ENCODE measurements around the gene PIKFYVE.
"Not testable (repeated sequence)": the region's sequence is repeated elsewhere in the genome, so short reads cannot be mapped to it uniquely, and the experiment has no call there.

Gene PIKFYVE

DNA sequence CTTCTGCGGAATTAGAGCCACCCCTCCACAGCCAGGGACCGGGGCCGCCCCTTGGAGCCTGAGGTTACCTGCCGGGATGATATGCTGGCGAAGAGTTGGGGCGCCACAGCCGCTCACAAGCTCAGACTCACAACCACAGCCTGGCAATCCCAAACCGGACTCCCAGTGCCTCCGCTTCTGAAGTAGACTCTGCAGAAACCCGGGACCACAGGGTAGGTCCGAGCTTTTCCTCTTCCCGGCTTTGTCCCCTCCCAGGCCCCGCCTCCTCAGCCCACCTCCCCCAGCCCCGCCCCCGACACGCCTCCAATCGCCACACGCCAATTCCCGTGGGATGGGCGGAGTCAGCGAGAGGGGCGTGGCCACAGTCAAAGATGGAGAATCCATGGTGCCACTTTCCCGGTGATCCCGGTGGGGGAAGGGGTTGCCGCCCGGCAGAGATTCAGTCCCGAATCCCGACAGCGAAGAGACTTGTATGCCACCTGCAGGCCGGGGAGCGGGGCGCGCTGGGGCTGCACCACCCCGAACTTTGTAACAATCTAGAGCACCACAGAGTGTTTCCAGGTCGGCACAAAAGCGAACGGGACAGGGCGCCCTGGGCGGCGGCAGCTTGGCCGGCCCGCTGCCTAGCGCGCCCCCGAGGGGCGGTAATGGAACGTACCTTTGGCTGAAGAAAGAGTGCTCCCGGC is 11.0 kb upstream of the PIKFYVE start, which contains the start of gene IDH1:
TSS of gene IDH1 (minus strand) at position 201 of the 686 bp plus-strand sequence. CDS start 3,520 bp downstream, outside the sequence.
- DNase-seq, result peak; percentile 71

DNA sequence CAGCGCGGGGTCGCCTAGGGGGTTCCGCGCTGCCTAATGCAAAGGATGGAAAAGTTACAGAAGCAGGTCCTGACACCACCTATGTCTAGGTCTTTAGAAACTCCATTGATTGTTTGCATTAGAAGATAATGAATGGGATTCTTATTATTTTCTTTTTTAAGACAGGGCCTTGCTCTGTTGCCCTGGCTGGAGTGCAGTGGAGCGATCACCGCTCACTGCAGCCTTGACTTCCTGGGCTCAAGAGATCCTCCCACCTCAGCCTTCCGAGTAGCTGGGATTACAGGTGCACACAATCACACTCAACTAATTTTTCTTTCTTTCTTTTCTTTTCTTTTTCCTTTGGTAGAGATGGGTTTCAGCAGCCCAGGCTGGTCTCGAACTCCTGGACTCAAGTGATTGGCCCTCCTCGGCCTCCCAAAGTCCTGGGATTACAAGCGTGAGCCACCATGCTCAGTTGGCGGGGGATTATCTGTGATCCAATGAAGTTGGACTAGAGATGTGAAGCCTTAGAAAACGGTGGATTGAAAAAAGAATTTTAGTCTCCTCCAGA is 10.4 kb upstream of the PIKFYVE start:
- no peak for DNase-seq

DNA sequence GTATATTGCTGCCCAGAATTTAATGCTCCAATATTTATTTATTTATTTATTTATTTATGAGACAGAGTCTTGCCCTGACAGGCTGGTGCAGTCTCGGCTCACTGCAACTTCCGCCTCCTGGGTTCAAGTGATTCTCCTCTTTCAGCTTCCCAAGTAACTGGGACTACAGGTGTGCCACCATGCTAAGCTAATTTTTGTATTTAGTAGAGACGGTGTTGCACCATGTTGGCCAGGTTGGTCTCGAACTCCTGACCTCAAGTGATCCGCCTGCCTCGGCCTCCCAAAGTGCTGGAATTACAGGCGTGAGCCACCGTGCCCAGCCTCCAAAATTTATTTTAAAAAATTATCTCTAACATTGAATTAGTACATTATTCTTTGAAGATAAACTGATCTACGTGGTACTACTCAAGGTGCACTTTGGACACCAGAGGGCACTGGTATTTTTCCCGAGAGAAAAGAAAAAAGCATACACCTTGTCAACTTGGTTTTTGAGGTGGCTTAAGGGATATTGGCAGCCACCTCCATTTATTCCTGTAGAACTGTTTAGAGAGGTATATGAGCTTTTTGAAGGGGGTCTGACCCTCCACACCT is 9.8 kb upstream of the PIKFYVE start:
- no peak for DNase-seq

DNA sequence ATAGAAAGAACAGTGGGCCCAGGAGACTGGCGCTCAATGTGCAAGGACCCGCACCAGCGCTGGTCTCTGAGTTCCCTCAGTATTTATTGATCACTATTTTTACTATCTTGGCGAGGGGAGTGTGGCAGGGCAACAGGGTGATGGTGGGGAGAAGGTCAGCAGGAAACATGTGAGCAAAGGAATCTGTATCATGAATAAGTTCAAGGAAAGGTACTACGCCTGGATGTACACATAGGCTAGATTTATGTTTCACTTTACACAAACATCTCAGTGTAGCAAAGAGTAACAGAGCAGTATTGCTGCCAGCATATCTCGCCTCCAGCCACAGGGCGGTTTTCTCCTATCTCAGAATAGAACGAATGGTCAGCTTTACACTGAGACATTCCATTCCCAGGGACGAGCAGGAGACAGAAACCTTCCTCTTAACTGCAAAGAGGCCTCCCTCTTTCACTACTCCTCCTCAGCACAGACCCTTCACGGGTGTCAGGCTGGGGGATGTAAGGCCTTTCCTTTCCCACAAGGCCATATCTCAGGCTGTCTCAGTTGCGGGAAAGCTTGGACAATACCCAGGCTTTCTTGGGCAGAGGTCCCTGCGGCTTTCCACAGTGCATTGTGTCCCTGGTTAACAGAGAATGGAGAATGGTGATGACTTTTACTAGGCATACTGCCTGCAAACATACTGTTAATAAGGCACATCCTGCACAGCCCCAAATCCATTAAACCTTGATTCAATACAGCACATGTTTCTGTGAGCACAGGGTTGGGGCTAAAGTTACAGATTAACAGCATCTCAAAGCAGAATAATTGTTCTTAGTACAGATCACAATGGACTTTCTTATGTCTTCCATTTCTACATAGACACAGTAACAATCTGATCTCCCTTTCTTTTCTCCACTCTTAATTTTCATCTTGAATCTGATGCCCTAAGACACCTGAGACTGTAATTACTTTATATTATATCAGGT is 8.9 kb upstream of the PIKFYVE start:
- not testable (repeated sequence) for DNase-seq

DNA sequence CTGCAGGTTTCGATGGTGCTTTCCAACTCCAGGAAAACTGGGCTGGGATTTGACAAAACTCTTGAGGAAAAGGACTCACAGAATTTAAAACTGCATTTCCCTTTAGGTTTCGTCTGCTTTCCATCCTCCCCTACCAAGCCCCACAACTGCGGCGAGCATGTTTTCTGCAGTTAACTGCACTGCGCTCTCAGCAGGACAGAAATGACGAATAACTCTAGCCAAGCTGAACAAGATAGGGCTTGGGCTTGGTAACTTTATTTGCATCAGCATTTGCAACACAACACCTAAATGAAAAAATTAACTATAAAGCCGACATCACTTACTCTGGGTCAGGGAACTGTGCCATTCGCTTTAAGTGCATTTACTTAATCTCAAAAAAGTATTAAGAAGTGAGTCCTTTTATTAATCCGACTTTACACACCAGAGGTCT is 669 bp upstream of the PIKFYVE start:
- no peak for DNase-seq

DNA sequence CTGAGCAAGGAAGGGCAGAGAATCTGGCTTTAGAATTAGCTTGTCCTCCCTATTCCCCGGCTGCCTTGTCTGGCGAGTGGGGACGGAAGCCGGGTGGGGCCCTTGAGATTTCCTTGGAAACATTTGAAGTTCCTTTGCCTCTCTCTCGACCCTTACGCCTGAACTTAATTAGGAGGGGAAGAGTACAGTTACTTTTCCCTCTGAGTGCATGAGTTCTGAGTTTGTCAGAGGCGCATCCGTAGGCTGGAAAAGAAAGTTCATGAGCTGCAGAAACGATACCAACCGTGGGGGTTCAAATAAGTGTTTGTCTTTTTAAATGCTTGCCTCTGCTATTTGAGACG is 468 bp downstream of the PIKFYVE start:
- no peak for DNase-seq

DNA sequence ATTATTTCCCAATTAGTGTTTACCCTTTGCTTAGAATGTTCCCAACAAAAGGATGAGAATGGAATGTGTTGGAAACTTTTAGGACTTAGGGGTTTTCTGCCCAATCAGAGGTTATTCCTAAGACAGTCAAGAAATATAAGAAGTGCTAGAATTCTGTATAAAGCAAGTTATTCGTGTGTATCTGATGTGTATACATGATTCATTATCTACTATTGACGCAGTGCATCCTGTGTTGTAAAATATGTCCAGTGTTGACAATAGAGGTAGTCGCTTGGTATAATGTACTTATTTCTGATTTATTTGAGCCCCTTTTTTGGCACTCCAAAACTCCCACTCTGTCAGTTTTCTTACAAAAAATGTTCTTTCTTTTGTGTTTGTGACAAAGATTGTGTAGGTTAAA is 881 bp downstream of the PIKFYVE start:
- no peak for DNase-seq

DNA sequence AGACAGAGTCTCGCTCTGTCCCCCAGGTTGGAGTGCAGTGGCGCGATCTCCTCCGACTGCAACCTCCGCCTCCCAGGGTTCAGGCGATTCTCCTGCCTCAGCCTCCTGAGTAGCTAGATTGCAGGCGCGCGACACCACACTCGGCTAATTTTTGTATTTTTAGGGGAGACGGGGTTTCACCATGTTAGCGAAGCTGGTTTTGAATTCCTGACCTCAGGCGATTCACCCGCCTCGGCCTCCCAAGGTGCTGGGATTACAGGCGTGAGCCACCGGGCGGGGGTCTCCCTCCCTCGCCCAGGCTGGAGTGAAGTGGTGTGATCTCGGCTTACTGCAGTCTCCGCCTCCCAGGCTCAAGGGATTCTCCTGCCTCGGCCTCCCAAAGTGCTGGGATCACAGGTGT is 1.5 kb downstream of the PIKFYVE start:
- DNase-seq, result not testable (repeated sequence)

DNA sequence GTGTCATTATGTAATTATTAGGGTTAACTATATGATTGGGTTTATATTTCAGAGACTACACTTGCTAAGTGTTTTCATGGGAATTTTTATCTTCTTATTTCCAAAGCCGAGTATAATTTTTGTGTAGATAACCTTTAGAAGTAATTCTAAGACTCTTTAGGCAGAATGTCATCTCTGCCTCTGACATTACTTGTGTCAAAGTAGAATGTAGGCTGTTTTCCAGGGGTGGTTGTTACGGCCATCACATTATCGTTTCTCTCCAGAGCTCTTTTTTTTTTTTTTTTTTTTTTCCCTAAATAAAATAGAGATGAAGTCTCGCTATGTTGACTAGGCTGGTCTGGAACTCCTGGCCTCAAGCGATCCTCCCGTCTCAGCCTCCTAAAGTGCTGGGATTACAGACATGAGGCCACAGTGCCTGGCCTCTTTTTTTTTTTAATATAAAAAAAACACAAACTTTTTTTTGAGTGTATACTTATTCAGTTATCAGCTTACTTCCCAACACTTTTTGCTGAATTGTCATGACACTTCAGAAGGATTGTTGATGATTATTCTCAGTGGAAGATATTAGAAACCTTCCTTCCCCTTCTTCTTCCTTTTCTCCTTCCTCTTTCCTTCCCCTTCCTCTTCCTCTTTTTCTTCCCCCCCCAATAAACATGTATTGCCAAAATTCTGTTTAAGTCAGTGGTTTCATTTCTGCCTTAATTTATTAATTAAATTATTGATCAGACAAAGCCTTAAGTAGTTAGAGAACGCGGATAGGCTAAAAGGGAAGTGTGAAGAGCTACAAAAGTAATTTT is 2.3 kb downstream of the PIKFYVE start:
- no peak for DNase-seq

DNA sequence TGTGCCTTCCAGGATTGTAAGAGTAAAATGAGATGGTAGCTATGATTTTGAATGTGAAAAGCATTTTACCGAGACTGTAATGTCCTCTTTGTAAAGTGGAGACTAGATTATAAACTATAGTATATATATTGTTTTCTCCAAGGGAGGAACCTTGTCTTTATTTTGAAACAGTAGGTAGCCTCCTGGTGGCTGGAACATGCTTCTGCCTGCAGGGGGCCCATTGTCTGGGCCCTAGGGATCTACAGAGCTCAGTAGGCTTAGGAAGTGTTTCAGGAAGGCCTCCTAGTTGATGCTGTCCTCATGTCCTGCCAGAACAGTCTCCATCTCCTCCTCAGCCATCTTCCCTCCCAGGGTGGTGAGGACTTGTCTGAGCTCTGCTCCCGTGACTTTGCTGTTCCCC is 3.0 kb downstream of the PIKFYVE start:
- no peak for DNase-seq

DNA sequence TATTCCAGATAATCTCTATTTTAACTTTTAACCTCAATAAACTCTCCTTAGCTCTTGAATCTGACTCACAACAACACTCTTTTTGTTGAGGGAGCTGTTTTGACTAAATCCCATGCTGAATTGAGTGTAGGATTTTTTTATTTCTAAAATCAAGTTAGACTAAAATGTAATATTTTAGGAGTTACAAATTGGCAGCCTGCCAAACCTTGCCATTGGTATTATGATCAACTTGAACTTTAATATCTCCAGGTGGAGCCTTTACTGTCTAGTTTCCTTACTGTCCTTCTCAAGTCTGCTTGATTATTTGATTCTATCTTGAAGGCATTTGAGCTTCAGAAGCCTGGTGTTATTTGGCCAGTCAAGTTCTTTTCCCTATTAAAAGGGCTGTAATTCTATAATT is 8.7 kb downstream of the PIKFYVE start:
- DNase-seq, result no peak

DNA sequence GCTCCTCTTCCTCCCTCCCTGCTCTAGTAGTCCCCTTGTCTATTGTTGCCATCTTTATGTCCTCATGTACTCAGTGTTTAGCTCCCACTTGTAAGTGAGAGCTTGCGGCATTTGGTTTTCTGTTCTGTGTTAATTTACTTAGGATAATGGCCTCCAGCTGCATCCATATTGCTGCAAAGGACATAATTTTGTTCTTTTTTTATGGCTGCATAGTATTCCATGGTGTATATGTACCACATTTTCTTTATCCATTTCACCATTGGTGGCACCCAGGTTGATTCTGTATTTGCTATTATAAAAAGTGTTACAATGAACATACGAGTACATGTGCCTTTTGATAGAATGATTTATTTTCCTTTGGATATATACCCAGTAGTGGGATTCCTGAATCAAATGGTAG is 12.5 kb downstream of the PIKFYVE start:
- no peak for DNase-seq

DNA sequence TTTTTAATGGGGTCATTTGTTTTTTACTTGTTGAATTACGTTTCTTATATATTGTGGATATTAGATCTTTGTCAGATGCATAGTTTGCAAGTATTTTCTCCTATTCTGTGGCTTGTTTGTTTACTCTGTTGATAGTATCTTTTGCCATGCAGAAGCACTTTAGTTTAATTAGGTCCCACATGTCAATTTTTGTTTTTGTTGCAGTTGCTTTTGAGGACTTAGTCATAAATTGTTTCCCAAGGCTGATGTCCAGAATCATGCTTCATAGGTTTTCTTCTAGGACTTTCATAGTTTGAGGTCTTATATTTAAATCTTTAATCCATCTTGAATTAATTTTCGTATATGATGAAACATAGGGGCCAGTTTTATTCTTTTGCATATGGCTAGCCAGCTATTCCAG is 13.2 kb downstream of the PIKFYVE start:
- no peak for DNase-seq

DNA sequence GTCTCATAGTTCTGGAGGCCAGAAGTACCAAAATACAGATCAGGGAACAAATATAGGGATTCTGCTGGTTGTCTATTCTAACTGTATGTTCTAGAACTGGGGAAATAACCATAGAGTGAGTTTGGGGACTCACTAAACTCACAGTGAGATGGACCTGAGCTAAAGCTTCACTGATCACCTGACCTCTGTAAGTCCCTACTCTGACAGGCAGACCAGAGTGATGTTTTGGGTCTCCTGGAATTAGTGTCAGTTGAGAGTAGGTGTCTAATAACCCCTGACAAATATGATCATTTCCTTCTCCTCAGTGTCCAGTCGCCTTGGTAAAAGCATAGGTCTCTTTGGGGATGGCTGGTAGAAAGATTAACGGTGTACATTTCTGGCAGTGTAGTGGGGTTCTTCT is 14.2 kb downstream of the PIKFYVE start:
- DNase-seq, result no peak

DNA sequence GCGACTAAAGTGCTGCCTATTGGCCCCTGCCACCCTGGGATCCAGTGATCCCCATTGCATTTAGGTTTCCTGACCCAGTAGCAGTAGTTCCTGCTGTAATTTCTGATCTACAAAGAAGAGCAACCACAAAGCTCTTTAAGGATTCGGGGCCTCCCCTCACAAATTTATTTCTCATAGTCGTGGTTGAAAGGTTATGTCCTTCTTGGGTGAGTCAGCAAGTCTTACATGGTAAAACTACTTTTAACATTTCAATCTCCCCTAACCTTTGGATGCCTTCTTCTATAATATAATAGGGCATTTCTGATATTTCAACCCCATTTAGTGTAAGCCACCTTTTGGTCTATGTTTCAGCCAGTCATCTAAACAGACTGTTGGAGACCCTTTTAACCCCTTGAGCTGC is 14.9 kb downstream of the PIKFYVE start:
- DNase-seq, result no peak

DNA sequence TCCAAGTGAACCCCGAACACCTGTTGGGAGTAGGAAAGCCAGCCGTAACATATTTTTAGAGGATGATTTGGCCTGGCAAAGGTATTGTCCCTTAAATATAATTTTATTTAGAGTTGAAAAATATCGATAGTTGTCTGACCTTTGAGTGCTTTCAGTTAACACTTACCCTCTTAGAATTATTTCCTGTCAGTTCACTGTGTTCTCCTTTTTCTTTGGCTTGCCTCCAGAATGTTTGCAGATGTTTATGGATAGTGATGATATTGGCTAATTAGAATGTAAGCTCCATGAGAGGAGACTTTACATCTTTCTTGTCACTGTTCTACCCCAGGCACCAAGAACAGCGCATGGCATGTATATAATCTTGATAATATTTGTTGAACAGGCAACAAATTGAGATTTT is 19.8 kb downstream of the PIKFYVE start:
- DNase-seq, result no peak

DNA sequence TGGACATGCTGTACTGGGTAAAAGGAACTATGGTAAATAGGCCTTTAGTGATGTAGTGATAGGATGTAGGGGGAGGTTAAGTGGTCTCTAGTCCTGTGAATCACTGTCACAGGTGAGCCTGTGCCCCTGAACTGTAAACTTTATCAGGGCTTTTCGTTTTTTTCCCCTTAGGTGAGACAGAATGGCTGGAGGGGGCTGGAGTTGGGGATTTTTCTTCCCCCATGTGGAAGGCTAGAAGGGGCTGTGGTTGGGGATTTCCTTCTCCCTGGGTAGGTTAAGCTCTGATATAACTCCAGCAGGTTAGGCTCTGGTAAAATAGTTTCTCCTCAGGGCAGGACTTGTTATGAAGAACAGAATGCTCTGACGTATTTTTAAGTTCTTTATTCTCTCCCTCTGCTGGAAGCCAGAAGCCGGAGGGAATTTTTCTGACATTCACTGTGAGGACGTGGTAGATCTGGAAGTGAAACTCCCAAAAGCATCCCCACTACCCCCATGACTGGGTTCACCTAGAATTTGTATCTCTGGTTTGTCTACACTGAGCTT is 28.5 kb downstream of the PIKFYVE start:
- DNase-seq, result no peak

DNA sequence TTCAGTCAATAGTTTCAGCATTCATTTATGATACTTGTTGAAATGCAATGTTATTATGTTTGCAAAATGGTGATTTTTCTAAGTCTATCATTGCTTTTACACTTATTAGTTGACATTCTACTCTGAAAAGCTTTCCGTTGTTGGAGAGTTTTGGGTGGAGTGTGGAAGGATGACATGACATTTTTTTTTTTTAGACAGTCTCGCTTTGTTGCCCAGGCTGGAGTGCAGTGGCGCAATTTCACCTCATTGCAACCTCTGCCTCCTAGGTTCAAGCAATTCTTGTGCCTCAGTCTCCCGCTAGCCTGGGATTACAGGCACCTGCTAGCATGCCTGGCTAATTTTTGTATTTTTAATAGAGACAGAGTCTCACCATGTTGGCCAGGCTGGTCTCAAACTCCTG is 29.8 kb downstream of the PIKFYVE start:
- no peak for DNase-seq

DNA sequence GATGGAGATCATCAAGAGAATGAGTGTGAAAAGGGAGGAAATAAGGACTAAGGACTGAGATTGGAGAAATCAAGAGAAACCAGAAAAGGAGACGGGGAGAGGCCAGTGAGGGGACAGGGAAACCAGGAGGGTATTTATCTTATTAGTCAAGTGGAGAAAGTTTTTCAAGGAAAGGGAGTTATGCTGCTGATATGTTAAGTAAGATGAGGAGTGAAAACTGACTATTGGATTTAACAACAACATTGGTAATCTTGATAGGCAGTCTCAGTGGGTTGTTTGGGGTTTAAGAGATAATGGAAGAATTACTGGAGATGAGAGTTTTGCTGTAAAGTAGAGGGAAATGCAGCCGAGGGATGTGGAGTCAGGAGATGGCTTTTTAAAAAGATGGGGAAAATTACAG is 30.6 kb downstream of the PIKFYVE start:
- no peak for DNase-seq

DNA sequence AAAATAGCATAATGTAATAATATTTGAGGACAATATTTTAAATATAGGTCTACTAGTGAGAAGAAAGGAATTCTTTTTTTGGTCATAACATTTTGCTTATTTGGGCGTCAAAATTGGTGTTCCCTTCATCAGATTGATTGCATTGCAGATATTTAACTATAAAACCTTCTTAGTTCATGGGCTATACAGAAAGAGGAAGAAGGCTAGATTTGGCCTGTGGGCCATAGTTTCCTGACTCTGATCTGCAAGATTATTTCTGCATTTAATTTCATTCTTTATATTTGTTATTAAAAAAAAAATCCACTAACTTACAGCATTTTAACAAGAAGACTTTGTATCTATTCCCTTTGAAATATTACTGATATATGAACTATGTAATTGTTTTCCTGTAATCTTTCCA is 31.9 kb downstream of the PIKFYVE start:
- no peak for DNase-seq

DNA sequence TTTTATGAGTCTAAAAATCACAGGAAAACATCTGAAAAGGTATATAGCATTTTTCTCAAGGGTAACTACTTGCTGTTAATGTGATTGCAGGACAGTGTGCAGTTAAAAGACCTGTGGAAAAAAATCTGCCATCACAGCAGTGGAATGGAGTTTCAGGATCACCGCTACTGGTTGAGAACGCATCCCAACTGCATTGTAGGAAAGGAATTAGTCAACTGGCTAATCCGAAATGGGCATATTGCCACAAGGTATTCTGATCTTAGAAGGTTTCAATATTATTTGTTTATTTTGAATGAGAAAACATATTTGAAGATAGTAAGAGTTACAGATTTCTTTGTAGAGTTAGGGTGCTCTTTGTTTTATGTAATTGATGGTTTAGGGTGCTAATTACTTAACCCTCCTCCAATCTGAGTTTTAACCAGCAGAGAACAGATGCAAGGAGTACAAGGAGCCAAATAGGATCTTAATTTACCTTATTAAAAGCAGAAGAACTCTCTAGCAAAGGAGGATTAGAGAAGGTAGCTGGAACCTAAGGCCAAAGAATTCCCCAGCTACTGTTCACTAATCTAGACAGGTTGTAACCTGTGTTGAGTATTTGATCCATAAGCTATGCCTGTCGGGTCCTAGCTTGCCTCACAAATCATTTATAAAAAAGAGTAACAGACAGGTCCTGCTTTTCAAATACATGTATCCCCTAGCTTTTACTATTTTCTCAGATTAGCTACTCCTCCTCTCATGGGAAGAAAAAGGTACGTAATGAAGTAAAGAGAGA is 35.0 kb downstream of the PIKFYVE start:
- DNase-seq, result no peak

DNA sequence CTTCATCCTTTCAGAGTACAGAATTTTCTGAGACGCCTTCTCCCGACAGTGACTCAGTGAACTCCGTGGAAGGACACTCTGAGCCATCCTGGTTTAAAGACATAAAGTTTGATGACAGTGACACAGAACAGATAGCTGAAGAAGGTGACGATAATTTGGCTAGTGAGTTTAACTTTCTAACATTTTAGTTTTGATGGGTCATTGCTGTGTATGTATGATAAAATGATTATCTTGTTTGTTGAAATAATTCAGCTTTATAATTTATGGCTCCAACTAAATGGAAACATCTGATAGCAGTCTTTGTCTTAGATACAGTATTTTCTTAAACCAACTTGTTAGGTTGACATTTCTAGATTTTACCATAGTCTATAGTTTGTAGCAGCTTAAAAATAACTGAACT is 38.1 kb downstream of the PIKFYVE start:
- DNase-seq, result no peak

Measured in NCI-H1436 treated with DMSO at 0.1 percent for 48 hours (cell line).